ENCODE data around the gene LSM14B.

Gene LSM14B

GRCh38 chr20:62141043-62141396 is 18.7 kb downstream of the LSM14B start:
- Histone ChIP-seq H3K4me2 (ENCODE audit: low read length) (peak overlapping the region; percentile 79), H3K36me3 (ENCODE audit: control insufficient read depth in 1 of 2, insufficient read depth in 2 of 2, low read length in 2 of 2) (peaks cover 38 to 56% of the 10 kb centered on the region in 2 experiments), H3K79me1 (ENCODE audit: low read length) (peaks cover 7% of the 10 kb centered on the region), H4K91ac (ENCODE audit: low read depth, low read length) (no peak overlapping the region), H3K9me3 (ENCODE audit: insufficient read depth, low read depth, low read length) (peaks cover 2% of the 10 kb centered on the region), H3K9ac (ENCODE audit: low read length) (no peak overlapping the region), H3K18ac (ENCODE audit: low read length) (no peak overlapping the region), H3K23ac (ENCODE audit: low read length) (no peak overlapping the region), H3K4me3 (ENCODE audit: low read depth, low read length) (no peak overlapping the region), H3K4me1 (ENCODE audit: control insufficient read depth in 1 of 2, insufficient read depth in 2 of 2, low read length in 2 of 2) (peaks cover 6 to 14% of the 10 kb centered on the region in 2 experiments), H4K12ac (ENCODE audit: low read depth, low read length) (no peak overlapping the region), H3K14ac (ENCODE audit: low read length) (no peak overlapping the region), H3K27me3 (ENCODE audit: insufficient read depth, low read length) (no peaks in the 10 kb centered on the region), H2BK12ac (ENCODE audit: low read length) (no peak overlapping the region), H2BK120ac (ENCODE audit: insufficient read depth, low read length, poor library complexity) (no peak overlapping the region), H3K27ac (ENCODE audit: low read depth, low read length) (no peak overlapping the region), H2BK5ac (ENCODE audit: low read depth, low read length, poor library complexity) (no peak overlapping the region), H2AFZ (ENCODE audit: insufficient read depth, low read length, poor library complexity) (no peak overlapping the region), H2AK5ac (ENCODE audit: low read length) (no peak overlapping the region), H4K8ac (ENCODE audit: low read depth, low read length) (no peak overlapping the region), H3K79me2 (ENCODE audit: control insufficient read depth, insufficient read depth, low read length, poor library complexity) (peaks cover 40% of the 10 kb centered on the region), H3K4ac (ENCODE audit: low read depth, low read length) (peak overlapping the region; percentile 99)
- no CpG with 5 or more reads among the region's 7 CpGs for WGBS (ENCODE audit: extremely low coverage, insufficient coverage, insufficient read length)
- DNase-seq: no peak

- H4K8ac ChIP-seq (ENCODE audit: low read depth, low read length): peak overlapping the region; percentile 22
- H3K23ac ChIP-seq (ENCODE audit: low read length): no peak overlapping the region
- no peak overlapping the region for H2AFZ ChIP-seq (ENCODE audit: insufficient read depth, low read length, poor library complexity)
- peaks cover 39 to 55% of the 10 kb centered on the region in 2 experiments for H3K36me3 ChIP-seq (ENCODE audit: control insufficient read depth in 1 of 2, insufficient read depth in 2 of 2, low read length in 2 of 2)
- no peak overlapping the region for H2BK12ac ChIP-seq (ENCODE audit: low read length)
- peak overlapping the region; percentile 99 for H3K4ac ChIP-seq (ENCODE audit: low read depth, low read length)
- peak overlapping the region; percentile 88 for H2AK5ac ChIP-seq (ENCODE audit: low read length)
- peak overlapping the region; percentile 79 for H3K4me2 ChIP-seq (ENCODE audit: low read length)
- no peak overlapping the region for H2BK120ac ChIP-seq (ENCODE audit: insufficient read depth, low read length, poor library complexity)
- H3K4me3 ChIP-seq (ENCODE audit: low read depth, low read length): peak overlapping the region; percentile 58
- H3K4me1 ChIP-seq (ENCODE audit: control insufficient read depth in 1 of 2, insufficient read depth in 2 of 2, low read length in 2 of 2): peaks cover 6 to 14% of the 10 kb centered on the region in 2 experiments
- peak overlapping the region; percentile 2 for H3K27ac ChIP-seq (ENCODE audit: low read depth, low read length)
- H3K79me1 ChIP-seq (ENCODE audit: low read length): peaks cover 7% of the 10 kb centered on the region
- H3K14ac ChIP-seq (ENCODE audit: low read length): peak overlapping the region; percentile 11
- peak overlapping the region; percentile 32 for H4K91ac ChIP-seq (ENCODE audit: low read depth, low read length)
- peak overlapping the region; percentile 98 for H3K9ac ChIP-seq (ENCODE audit: low read length)
- peak overlapping the region; percentile 27 for H4K12ac ChIP-seq (ENCODE audit: low read depth, low read length)
- peaks cover 2% of the 10 kb centered on the region for H3K9me3 ChIP-seq (ENCODE audit: insufficient read depth, low read depth, low read length)
- no peaks in the 10 kb centered on the region for H3K27me3 ChIP-seq (ENCODE audit: insufficient read depth, low read length)
- no CpG with 5 or more reads among the region's 14 CpGs for WGBS (ENCODE audit: extremely low coverage, insufficient coverage, insufficient read length)
- H2BK5ac ChIP-seq (ENCODE audit: low read depth, low read length, poor library complexity): no peak overlapping the region
- peaks cover 43% of the 10 kb centered on the region for H3K79me2 ChIP-seq (ENCODE audit: control insufficient read depth, insufficient read depth, low read length, poor library complexity)
- H3K18ac ChIP-seq (ENCODE audit: low read length): no peak overlapping the region
- DNase-seq: no peak
Observed at GRCh38 chr20:62141397-62142251, 19.3 kb downstream of the LSM14B start.

GRCh38 chr20:62142252-62143080 is 20.2 kb downstream of the LSM14B start:
- Histone ChIP-seq H2BK5ac (ENCODE audit: low read depth, low read length, poor library complexity) (peak overlapping the region; percentile 98), H2BK12ac (ENCODE audit: low read length) (no peak overlapping the region), H3K4me2 (ENCODE audit: low read length) (peak overlapping the region; percentile 79), H3K18ac (ENCODE audit: low read length) (peak overlapping the region; percentile 99), H3K27me3 (ENCODE audit: insufficient read depth, low read length) (no peaks in the 10 kb centered on the region), H2AFZ (ENCODE audit: insufficient read depth, low read length, poor library complexity) (peak overlapping the region; percentile 66), H3K9ac (ENCODE audit: low read length) (peak overlapping the region; percentile 98), H2BK120ac (ENCODE audit: insufficient read depth, low read length, poor library complexity) (peak overlapping the region; percentile 97), H3K14ac (ENCODE audit: low read length) (peak overlapping the region; percentile 99), H3K9me3 (ENCODE audit: insufficient read depth, low read depth, low read length) (peaks cover 5% of the 10 kb centered on the region), H3K23ac (ENCODE audit: low read length) (no peak overlapping the region), H4K12ac (ENCODE audit: low read depth, low read length) (peak overlapping the region; percentile 69), H4K8ac (ENCODE audit: low read depth, low read length) (peak overlapping the region; percentile 96), H3K4ac (ENCODE audit: low read depth, low read length) (peak overlapping the region; percentile 99), H2AK5ac (ENCODE audit: low read length) (peak overlapping the region; percentile 96), H3K36me3 (ENCODE audit: control insufficient read depth in 1 of 2, insufficient read depth in 2 of 2, low read length in 2 of 2) (peaks cover 34 to 48% of the 10 kb centered on the region in 2 experiments), H3K79me1 (ENCODE audit: low read length) (peaks cover 7% of the 10 kb centered on the region), H3K4me1 (ENCODE audit: control insufficient read depth in 1 of 2, insufficient read depth in 2 of 2, low read length in 2 of 2) (peaks cover 6 to 14% of the 10 kb centered on the region in 2 experiments), H3K27ac (ENCODE audit: low read depth, low read length) (peak overlapping the region; percentile 96), H3K79me2 (ENCODE audit: control insufficient read depth, insufficient read depth, low read length, poor library complexity) (peaks cover 51% of the 10 kb centered on the region), H3K4me3 (ENCODE audit: low read depth, low read length) (peak overlapping the region; percentile 99), H4K91ac (ENCODE audit: low read depth, low read length) (peak overlapping the region; percentile 97)
- DNase-seq: peak in 1 of 2 donors; percentile 31
- WGBS (ENCODE audit: extremely low coverage, insufficient coverage, insufficient read length): no CpG with 5 or more reads among the region's 71 CpGs

Data from trophoblast cell (in vitro differentiated cells and primary cell).